RWPE2 (cell line): ENCODE measurements around the gene CEP85L.

Experiments used
- ATAC-seq: fragments of 200-7000 bp; cut with Tn5 transposase; 3 replicates; pipeline ENCODE4 v1.9.1; 2021; ENCODE audit warnings: low read depth
- DNase-seq: peaks from one replicate; pipeline ENCODE4 v3.0.0-alpha.2; 2020; ENCODE audit warnings: low spot score
- H3K27ac ChIP-seq: fragments of 450-650 bp; 2 replicates; pipeline ENCODE4 v1.5.1; 2017; ENCODE audit warnings: mild to moderate bottlenecking; ENCODE audit not compliant: poor library complexity, severe bottlenecking
- H3K27me3 ChIP-seq: fragments of 250-450 bp; sonication (Bioruptor Pico); 2 replicates; pipeline ENCODE4 v1.5.1; 2021; ENCODE audit warnings: mild to moderate bottlenecking, moderate library complexity; ENCODE audit not compliant: insufficient read depth, poor library complexity, severe bottlenecking
- H3K36me3 ChIP-seq: fragments of 250-450 bp; sonication (Bioruptor Pico); 2 replicates; pipeline ENCODE4 v1.5.1; 2020; ENCODE audit warnings: low read depth, mild to moderate bottlenecking, moderate library complexity
- H3K4me1 ChIP-seq: fragments of 250-450 bp; sonication (Bioruptor Pico); 2 replicates; pipeline ENCODE4 v1.5.1; 2021; ENCODE audit warnings: mild to moderate bottlenecking, moderate library complexity; ENCODE audit not compliant: insufficient read depth, poor library complexity, severe bottlenecking
- H3K4me3 ChIP-seq: fragments of 250-450 bp; sonication (Bioruptor Pico); 2 replicates; pipeline ENCODE4 v1.5.1; 2021; ENCODE audit warnings: mild to moderate bottlenecking, moderate library complexity; ENCODE audit not compliant: severe bottlenecking
- H3K9me3 ChIP-seq: fragments of 250-450 bp; sonication (Bioruptor Pico); 2 replicates; pipeline ENCODE4 v1.5.1; 2021; ENCODE audit warnings: mild to moderate bottlenecking, moderate library complexity; ENCODE audit not compliant: severe bottlenecking
- CTCF ChIP-seq: fragments of 450-650 bp; IDR thresholded peaks from one replicate; pipeline ENCODE4 v1.5.1; 2017; ENCODE audit warnings: mild to moderate bottlenecking, moderate library complexity; ENCODE audit not compliant: poor library complexity, severe bottlenecking

CEP85L gene

DNA sequence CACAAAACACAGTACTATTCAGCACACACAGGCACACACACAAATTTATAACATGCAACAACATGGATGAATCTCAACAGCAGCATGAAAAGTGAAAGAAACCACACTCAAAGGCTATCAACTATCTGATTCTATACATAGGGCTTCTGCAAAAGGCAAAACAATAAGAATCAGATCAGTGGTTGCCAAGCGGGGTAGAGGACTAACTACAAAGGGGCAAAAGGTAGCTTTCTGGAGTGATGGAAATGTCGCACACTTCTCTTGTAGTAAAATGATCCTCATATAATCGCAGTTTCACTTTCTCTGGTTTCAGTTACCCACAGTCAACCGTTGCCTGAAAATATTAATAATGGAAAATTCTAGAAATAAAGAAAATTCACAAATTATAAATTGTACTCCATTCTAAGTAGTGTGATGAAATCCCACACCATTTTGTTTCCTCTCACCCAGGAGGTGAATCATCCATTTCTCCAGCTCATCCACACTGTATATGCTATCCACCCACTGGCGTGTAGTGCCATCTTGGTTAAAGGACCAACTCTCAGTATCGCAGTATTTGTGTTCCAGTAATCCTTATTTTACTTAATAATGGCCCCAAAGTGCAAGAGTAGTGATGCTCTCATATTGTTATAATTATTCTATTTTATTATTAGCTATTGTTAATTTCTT, 116.1 kb downstream of the CEP85L start:
- Histone ChIP-seq H3K9me3 (no peaks in the 10 kb centered on the region), H3K4me3 (no peak overlapping the region), H3K4me1 (no peaks in the 10 kb centered on the region), H3K27me3 (no peaks in the 10 kb centered on the region), H3K27ac (no peak overlapping the region), H3K36me3 (no peaks in the 10 kb centered on the region)
- TF ChIP-seq CTCF: no peak
- DNase-seq (no peak), ATAC-seq (no peak)

- Histone ChIP-seq H3K4me3 (no peak overlapping the region), H3K27ac (no peak overlapping the region), H3K9me3 (no peaks in the 10 kb centered on the region), H3K4me1 (no peaks in the 10 kb centered on the region), H3K27me3 (no peaks in the 10 kb centered on the region), H3K36me3 (no peaks in the 10 kb centered on the region)
- TF ChIP-seq CTCF: no peak
- no peak for DNase-seq
- no peak for ATAC-seq
Measured at GRCh38 chr6:118530942-118531341, 120.4 kb downstream of the CEP85L start.

DNA sequence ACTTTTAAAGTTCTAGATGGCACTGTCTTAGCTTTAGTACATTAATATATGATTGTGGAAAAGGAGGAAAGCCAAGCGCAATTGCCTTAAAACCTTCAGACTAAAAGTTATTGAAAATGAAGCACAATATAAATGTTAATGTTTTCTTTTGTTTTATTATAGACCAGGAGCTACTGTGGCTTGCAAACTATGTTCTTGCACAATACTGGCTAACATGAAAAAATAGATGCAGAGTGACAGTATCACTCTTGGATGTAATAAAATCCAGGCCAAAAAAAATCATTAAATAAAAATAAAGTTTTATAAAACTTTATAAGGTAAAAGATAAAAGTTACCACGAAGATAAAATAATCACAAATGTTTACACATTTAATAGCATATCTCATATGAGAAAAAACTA, 121.6 kb downstream of the CEP85L start:
- no peak for TF ChIP-seq CTCF
- Histone ChIP-seq H3K9me3 (no peaks in the 10 kb centered on the region), H3K4me3 (no peak overlapping the region), H3K27me3 (no peaks in the 10 kb centered on the region), H3K4me1 (no peaks in the 10 kb centered on the region), H3K27ac (no peak overlapping the region), H3K36me3 (no peaks in the 10 kb centered on the region)
- DNase-seq: no peak
- no peak for ATAC-seq

GRCh38 chr6:118528129-118528528, 123.3 kb downstream of the CEP85L start:
- Histone ChIP-seq H3K27ac (no peak overlapping the region), H3K27me3 (no peaks in the 10 kb centered on the region), H3K36me3 (peaks cover 9% of the 10 kb centered on the region; the same call in 1 of the 2 replicates), H3K9me3 (no peaks in the 10 kb centered on the region), H3K4me1 (no peaks in the 10 kb centered on the region), H3K4me3 (no peak overlapping the region)
- DNase-seq: no peak
- TF ChIP-seq CTCF: no peak
- no peak for ATAC-seq
